ENCODE measurements around the gene KLHL20. TPM values are rescaled to one million over a fixed set of nuclear protein-coding genes. Genes with fewer than 3 reads are reported as not detected.

The KLHL20 gene
- total and polyA plus RNA-seq, 2 of the 13 experiments (the other 11 are each of a cell fraction or from before 2014, with no cell fraction given) = 7.4 to 14.3 TPM

GRCh38 chr1:173824315-173825081 is 109.7 kb downstream of the KLHL20 start, which contains the start of the genes CENPL and DARS2 (continued):
- TF ChIP-seq ZNF597 (CRISPR knock-in tag; IDR thresholded peaks at IDR 0.05) (no peak), ZNF232 (CRISPR knock-in tag; IDR thresholded peaks at IDR 0.05; ENCODE audit: borderline replicate concordance) (no peak), ZNF607 (CRISPR knock-in tag; IDR thresholded peaks at IDR 0.05; ENCODE audit: borderline replicate concordance) (peak; percentile 58; the same call in 1 of the 2 replicates), HIVEP1 (CRISPR knock-in tag; IDR thresholded peaks at IDR 0.05) (peak; percentile 28; the same call in 1 of the 2 replicates), THAP7 (CRISPR knock-in tag; IDR thresholded peaks at IDR 0.05) (0 out of 2 replicates have a peak, but pooled peaks have one; percentile 10), CENPT (CRISPR knock-in tag; IDR thresholded peaks at IDR 0.05; ENCODE audit: low read depth) (no peak), TEAD2 (CRISPR knock-in tag; IDR thresholded peaks at IDR 0.05) (no peak), TCF7L2 (IDR thresholded peaks at IDR 0.05; ENCODE audit: low read depth, low read length) (no peak), ZNF710 (CRISPR knock-in tag; IDR thresholded peaks at IDR 0.05; ENCODE audit: borderline replicate concordance) (no peak; the same call in 1 of the 2 replicates), ZNF234 (CRISPR knock-in tag; conservative IDR thresholded peaks at IDR 0.05) (no peak), FOXK1 (CRISPR knock-in tag; IDR thresholded peaks at IDR 0.05; ENCODE audit: borderline replicate concordance, low read depth) (0 out of 2 replicates have a peak, but pooled peaks have one; percentile 47), ZXDC (CRISPR knock-in tag; IDR thresholded peaks at IDR 0.05) (no peak), NFIC (IDR thresholded peaks at IDR 0.05; ENCODE audit: low read length) (no peak), ZBTB33 (CRISPR knock-in tag; IDR thresholded peaks at IDR 0.05) (peak; percentile 42; the same call in 1 of the 2 replicates), ZKSCAN1 (IDR thresholded peaks at IDR 0.05; ENCODE audit: low read length) (peak; percentile 43; the same call in 1 of the 2 replicates), SMARCE1 (IDR thresholded peaks at IDR 0.05; ENCODE audit: borderline replicate concordance) (no peak), THYN1 (CRISPR knock-in tag; IDR thresholded peaks at IDR 0.05; ENCODE audit: borderline replicate concordance, low read depth) (no peak), DBP (CRISPR knock-in tag; IDR thresholded peaks at IDR 0.05; ENCODE audit: not compliant biosample characterization) (no peak), RBM22 (optimal IDR thresholded peaks at IDR 0.05; ENCODE audit: low read length) (no peak)

Data from HepG2 (cell line).